ENCODE data around the gene TNRC18. TPM values are rescaled to one million over a fixed set of nuclear protein-coding genes. Genes with fewer than 3 reads are reported as not detected.
A peak's percentile ranks its signal among the peaks of the same experiment; 100 is the strongest.

The TNRC18 gene
- total RNA-seq, 1 experiment from 2014 or later: 10.2 TPM

GRCh38 chr7:5420881-5421713 lies 2.5 kb downstream of the TNRC18 start:
- peak overlapping the region; percentile 94; the same call in 1 of the 2 replicates for H3K4me3 ChIP-seq (ENCODE audit: low read length)
- peak overlapping the region; percentile 95; the same call in 1 of the 2 replicates for H3K9ac ChIP-seq (ENCODE audit: low read length)
- H3K9me2 ChIP-seq (replicated peaks; ENCODE audit: insufficient read depth, low read length): no peaks in the 10 kb centered on the region
- H2AFZ ChIP-seq (ENCODE audit: low read length): no peak overlapping the region
- H3K27ac ChIP-seq (ENCODE audit: low read length): no peak overlapping the region
- H3K9me3 ChIP-seq (ENCODE audit: low read length): no peaks in the 10 kb centered on the region
- no peak for DNase-seq
- H3K27me3 ChIP-seq (ENCODE audit: low read length): no peaks in the 10 kb centered on the region
- H3K4me1 ChIP-seq (ENCODE audit: low read length): peaks cover 23% of the 10 kb centered on the region
- H3K79me2 ChIP-seq (ENCODE audit: low read length): no peaks in the 10 kb centered on the region
- H4K20me1 ChIP-seq (ENCODE audit: insufficient read depth, low read depth, low read length): peaks cover 10% of the 10 kb centered on the region; the same call in 1 of the 2 replicates
- no peaks in the 10 kb centered on the region for H3K36me3 ChIP-seq (ENCODE audit: insufficient read depth, low read length)
- peak overlapping the region; percentile 100 for H3K4me2 ChIP-seq (ENCODE audit: low read depth, low read length, poor library complexity, severe bottlenecking)

GRCh38 chr7:5420067-5420880 lies 3.4 kb downstream of the TNRC18 start:
- Histone ChIP-seq H3K9me3 (ENCODE audit: low read length) (no peaks in the 10 kb centered on the region), H3K4me1 (ENCODE audit: low read length) (peaks cover 22% of the 10 kb centered on the region), H3K36me3 (ENCODE audit: insufficient read depth, low read length) (no peaks in the 10 kb centered on the region), H3K27me3 (ENCODE audit: low read length) (no peaks in the 10 kb centered on the region), H3K79me2 (ENCODE audit: low read length) (no peaks in the 10 kb centered on the region), H4K20me1 (ENCODE audit: insufficient read depth, low read depth, low read length) (peaks cover 10% of the 10 kb centered on the region; the same call in 1 of the 2 replicates), H3K27ac (ENCODE audit: low read length) (no peak overlapping the region), H3K9ac (ENCODE audit: low read length) (no peak overlapping the region), H2AFZ (ENCODE audit: low read length) (no peak overlapping the region), H3K4me3 (ENCODE audit: low read length) (no peak overlapping the region), H3K4me2 (ENCODE audit: low read depth, low read length, poor library complexity, severe bottlenecking) (no peak overlapping the region), H3K9me2 (replicated peaks; ENCODE audit: insufficient read depth, low read length) (no peaks in the 10 kb centered on the region)
- DNase-seq: no peak

- Histone ChIP-seq H3K9ac (ENCODE audit: low read length) (no peak overlapping the region), H3K36me3 (ENCODE audit: insufficient read depth, low read length) (no peaks in the 10 kb centered on the region), H3K27me3 (ENCODE audit: low read length) (no peaks in the 10 kb centered on the region), H3K9me2 (replicated peaks; ENCODE audit: insufficient read depth, low read length) (no peaks in the 10 kb centered on the region), H2AFZ (ENCODE audit: low read length) (no peak overlapping the region), H3K4me1 (ENCODE audit: low read length) (peaks cover 16% of the 10 kb centered on the region), H4K20me1 (ENCODE audit: insufficient read depth, low read depth, low read length) (peaks cover 10% of the 10 kb centered on the region; the same call in 1 of the 2 replicates), H3K4me2 (ENCODE audit: low read depth, low read length, poor library complexity, severe bottlenecking) (no peak overlapping the region), H3K79me2 (ENCODE audit: low read length) (no peaks in the 10 kb centered on the region), H3K27ac (ENCODE audit: low read length) (no peak overlapping the region), H3K9me3 (ENCODE audit: low read length) (no peaks in the 10 kb centered on the region), H3K4me3 (ENCODE audit: low read length) (no peak overlapping the region)
- DNase-seq: no peak
These were observed 4.0 kb downstream of the TNRC18 start for GRCh38 chr7:5419539-5420066.

DNA sequence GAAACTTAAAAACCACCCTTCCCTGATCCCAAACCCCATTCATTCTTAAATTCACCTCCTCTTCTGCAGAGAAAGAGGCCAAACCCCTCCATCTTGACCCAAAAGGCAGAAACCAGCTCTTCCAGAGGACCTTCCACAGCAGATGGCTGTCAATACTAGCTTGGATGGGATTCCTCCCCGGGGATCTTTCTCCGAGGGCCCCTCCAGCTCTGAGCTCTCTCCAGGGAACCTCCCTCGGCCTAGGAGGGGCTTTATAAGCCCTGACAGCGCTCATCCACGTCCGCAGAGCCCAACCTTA lies 5.4 kb downstream of the TNRC18 start:
- Histone ChIP-seq H3K79me2 (ENCODE audit: low read length) (no peaks in the 10 kb centered on the region), H4K20me1 (ENCODE audit: insufficient read depth, low read depth, low read length) (peaks cover 10% of the 10 kb centered on the region; the same call in 1 of the 2 replicates), H3K4me3 (ENCODE audit: low read length) (no peak overlapping the region), H3K36me3 (ENCODE audit: insufficient read depth, low read length) (no peaks in the 10 kb centered on the region), H2AFZ (ENCODE audit: low read length) (no peak overlapping the region), H3K9me3 (ENCODE audit: low read length) (no peaks in the 10 kb centered on the region), H3K27me3 (ENCODE audit: low read length) (no peaks in the 10 kb centered on the region), H3K9me2 (replicated peaks; ENCODE audit: insufficient read depth, low read length) (no peaks in the 10 kb centered on the region), H3K4me1 (ENCODE audit: low read length) (peaks cover 14% of the 10 kb centered on the region), H3K9ac (ENCODE audit: low read length) (no peak overlapping the region), H3K27ac (ENCODE audit: low read length) (no peak overlapping the region), H3K4me2 (ENCODE audit: low read depth, low read length, poor library complexity, severe bottlenecking) (no peak overlapping the region)
- no peak for DNase-seq

DNA sequence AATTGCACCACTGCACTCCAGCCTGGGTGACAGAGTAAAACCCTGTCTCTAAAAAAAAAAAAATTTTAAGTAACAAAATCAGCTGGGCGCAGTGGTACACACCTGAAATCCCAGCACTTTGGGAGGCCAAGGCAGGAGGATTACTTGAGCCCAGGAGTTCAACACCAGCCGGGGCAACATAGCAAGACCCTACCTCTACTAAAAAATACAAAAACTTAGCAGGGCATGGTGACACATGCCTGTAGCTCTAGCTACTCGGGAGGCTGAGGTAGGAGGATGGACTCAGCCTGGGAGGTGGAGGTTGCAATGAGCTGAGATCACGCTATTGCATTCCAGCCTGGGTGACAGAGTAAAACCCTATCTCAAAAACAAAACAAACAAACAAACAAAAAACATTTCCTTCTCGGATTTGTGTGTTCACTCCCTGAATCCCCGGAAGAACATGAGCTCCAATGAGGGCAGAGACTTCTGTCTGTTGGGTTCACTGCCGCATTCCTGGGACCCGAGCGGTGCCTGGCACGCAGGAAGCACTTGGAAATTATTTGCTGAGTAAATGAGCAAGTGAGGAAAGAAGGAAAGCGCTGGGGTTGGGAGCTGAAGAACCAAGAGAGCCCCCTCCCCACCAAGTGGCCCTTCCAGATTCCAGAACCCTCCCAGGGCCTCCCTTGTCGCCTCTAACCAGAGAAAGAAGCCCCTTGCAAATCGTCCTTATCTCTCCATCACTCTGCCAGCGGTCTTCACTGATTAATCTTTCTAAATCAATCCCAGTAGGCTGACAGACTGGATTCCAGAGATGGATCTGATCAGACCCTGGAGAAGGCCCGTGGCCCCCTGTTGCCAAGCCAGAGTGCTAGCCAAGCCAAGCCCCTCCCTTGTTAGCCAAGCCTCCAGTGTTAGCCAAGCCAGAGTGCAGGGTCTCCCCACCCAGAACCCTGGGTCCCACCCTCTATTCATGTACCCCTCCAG lies 6.2 kb downstream of the TNRC18 start:
- Histone ChIP-seq H3K4me1 (ENCODE audit: low read length) (peaks cover 10% of the 10 kb centered on the region), H3K79me2 (ENCODE audit: low read length) (no peaks in the 10 kb centered on the region), H3K9ac (ENCODE audit: low read length) (no peak overlapping the region), H2AFZ (ENCODE audit: low read length) (no peak overlapping the region), H3K9me2 (replicated peaks; ENCODE audit: insufficient read depth, low read length) (no peaks in the 10 kb centered on the region), H3K9me3 (ENCODE audit: low read length) (no peaks in the 10 kb centered on the region), H4K20me1 (ENCODE audit: insufficient read depth, low read depth, low read length) (peaks cover 10% of the 10 kb centered on the region; the same call in 1 of the 2 replicates), H3K27me3 (ENCODE audit: low read length) (no peaks in the 10 kb centered on the region), H3K36me3 (ENCODE audit: insufficient read depth, low read length) (no peaks in the 10 kb centered on the region), H3K4me3 (ENCODE audit: low read length) (no peak overlapping the region), H3K27ac (ENCODE audit: low read length) (no peak overlapping the region), H3K4me2 (ENCODE audit: low read depth, low read length, poor library complexity, severe bottlenecking) (no peak overlapping the region)
- DNase-seq: no peak

DNA sequence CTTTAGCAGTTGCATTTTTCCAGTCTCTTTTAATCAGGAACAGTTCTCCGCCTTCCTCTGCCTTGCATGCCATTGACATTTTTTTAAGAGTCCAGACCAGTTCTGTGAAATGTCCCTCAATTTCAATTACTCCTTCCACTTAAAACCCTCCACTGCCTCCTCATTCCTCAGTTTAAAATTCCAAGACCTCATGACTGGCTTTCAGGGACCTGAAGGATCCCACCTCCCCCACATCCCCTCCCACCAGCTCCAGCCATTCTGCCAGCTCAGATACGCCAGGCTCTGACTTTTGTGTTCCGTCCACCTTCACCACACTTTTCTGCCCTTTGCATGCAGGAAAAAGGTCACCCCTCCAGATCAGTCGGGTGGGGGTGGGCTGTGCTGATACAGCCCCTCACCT lies 8.7 kb downstream of the TNRC18 start:
- Histone ChIP-seq H3K79me2 (ENCODE audit: low read length) (no peaks in the 10 kb centered on the region), H3K9me3 (ENCODE audit: low read length) (no peaks in the 10 kb centered on the region), H3K9me2 (replicated peaks; ENCODE audit: insufficient read depth, low read length) (no peaks in the 10 kb centered on the region), H3K9ac (ENCODE audit: low read length) (no peak overlapping the region), H3K4me2 (ENCODE audit: low read depth, low read length, poor library complexity, severe bottlenecking) (no peak overlapping the region), H3K4me3 (ENCODE audit: low read length) (no peak overlapping the region), H4K20me1 (ENCODE audit: insufficient read depth, low read depth, low read length) (0 out of 2 replicates have a peak, but pooled peaks cover 10% of the 10 kb centered on the region), H3K27ac (ENCODE audit: low read length) (no peak overlapping the region), H3K27me3 (ENCODE audit: low read length) (no peaks in the 10 kb centered on the region), H3K4me1 (ENCODE audit: low read length) (no peaks in the 10 kb centered on the region), H3K36me3 (ENCODE audit: insufficient read depth, low read length) (no peaks in the 10 kb centered on the region), H2AFZ (ENCODE audit: low read length) (no peak overlapping the region)
- no peak for DNase-seq

GRCh38 chr7:5413449-5413786 lies 10.2 kb downstream of the TNRC18 start:
- Histone ChIP-seq H3K9ac (ENCODE audit: low read length) (no peak overlapping the region), H4K20me1 (ENCODE audit: insufficient read depth, low read depth, low read length) (0 out of 2 replicates have a peak, but pooled peaks cover 8% of the 10 kb centered on the region)

More at GRCh38 chr7:5413449-5413786, 10.2 kb downstream of the TNRC18 start:
- Histone ChIP-seq H3K79me2 (ENCODE audit: low read length) (no peaks in the 10 kb centered on the region), H3K27ac (ENCODE audit: low read length) (no peak overlapping the region), H3K9me3 (ENCODE audit: low read length) (no peaks in the 10 kb centered on the region), H3K27me3 (ENCODE audit: low read length) (no peaks in the 10 kb centered on the region), H3K4me3 (ENCODE audit: low read length) (no peak overlapping the region), H3K4me2 (ENCODE audit: low read depth, low read length, poor library complexity, severe bottlenecking) (no peak overlapping the region), H3K9me2 (replicated peaks; ENCODE audit: insufficient read depth, low read length) (no peaks in the 10 kb centered on the region), H2AFZ (ENCODE audit: low read length) (no peak overlapping the region), H3K36me3 (ENCODE audit: insufficient read depth, low read length) (no peaks in the 10 kb centered on the region), H3K4me1 (ENCODE audit: low read length) (no peaks in the 10 kb centered on the region)
- no peak for DNase-seq
